Mucosa of gallbladder (tissue), 1 donor: ENCODE measurements around the gene ASIP. TPM values are rescaled to one million over a fixed set of nuclear protein-coding genes. Genes with fewer than 3 reads are reported as not detected.
"Not testable (repeated sequence)": the region's sequence is repeated elsewhere in the genome, so short reads cannot be mapped to it uniquely, and the experiment has no call there.

Source experiments
- DNase-seq: peaks from one replicate; pipeline ENCODE4 v3.0.0-alpha.2; 2020; ENCODE audit warnings: low spot score
- total RNA-seq: library from RNA; stranded (reverse); gene quantifications from one replicate; pipeline ENCODE4 v1.2.1, GENCODE V29; 2021
- donor health status: DM: no; HTN: no; CAD: no.

Gene ASIP
- total RNA-seq, 1 donor from 2014 or later = not detected

- DNase-seq = no peak
These were observed 44.2 kb downstream of the ASIP start for GRCh38 chr20:34285450-34285849.

- not testable (repeated sequence) for DNase-seq
These were observed 46.3 kb downstream of the ASIP start for GRCh38 chr20:34287500-34287899.

GRCh38 chr20:34290471-34290870 is 49.2 kb downstream of the ASIP start:
- no peak for DNase-seq

GRCh38 chr20:34292496-34292895 is 51.3 kb downstream of the ASIP start:
- DNase-seq = no peak

GRCh38 chr20:34293119-34293518 is 51.9 kb downstream of the ASIP start:
- DNase-seq = no peak

GRCh38 chr20:34293589-34293988 is 52.4 kb downstream of the ASIP start:
- no peak for DNase-seq

GRCh38 chr20:34294563-34294962 is 53.3 kb downstream of the ASIP start:
- no peak for DNase-seq

GRCh38 chr20:34295284-34295683 is 54.1 kb downstream of the ASIP start:
- no peak for DNase-seq

- DNase-seq = no peak
These were observed 55.2 kb downstream of the ASIP start for GRCh38 chr20:34296468-34296867.

- DNase-seq = not testable (repeated sequence)
These were observed 57.1 kb downstream of the ASIP start for GRCh38 chr20:34298294-34298784.

GRCh38 chr20:34299556-34300255 is 58.5 kb downstream of the ASIP start:
- no peak for DNase-seq

- DNase-seq = no peak
These were observed 59.1 kb downstream of the ASIP start for GRCh38 chr20:34300256-34300806.

- DNase-seq = no peak
These were observed 59.8 kb downstream of the ASIP start for GRCh38 chr20:34300809-34301586.

GRCh38 chr20:34301587-34302311 is 60.5 kb downstream of the ASIP start:
- DNase-seq = no peak

GRCh38 chr20:34302312-34302722 is 61.1 kb downstream of the ASIP start:
- no peak for DNase-seq

- DNase-seq = peak; percentile 97
These were observed 61.7 kb downstream of the ASIP start, which contains the start of gene AHCY for GRCh38 chr20:34302723-34303533. TSS of gene AHCY (minus strand) at chr20:34303355. CDS start at chr20:34303270, 85 bp downstream.

GRCh38 chr20:34305333-34306230 is 64.4 kb downstream of the ASIP start:
- no peak for DNase-seq

GRCh38 chr20:34309691-34310090 is 68.5 kb downstream of the ASIP start:
- no peak for DNase-seq

- no peak for DNase-seq
These were observed 69.4 kb downstream of the ASIP start for GRCh38 chr20:34310481-34311117.
